HUES6 (cell line): ENCODE data around the gene LIN7C.
"Not testable (repeated sequence)": the region's sequence is repeated elsewhere in the genome, so short reads cannot be mapped to it uniquely, and the experiment has no call there.

Experiments
- H3K27ac ChIP-seq: 2 replicates; pipeline ENCODE4 v1.7.0; 2013; ENCODE audit warnings: low read depth, mild to moderate bottlenecking, low read length, inconsistent platforms
- H3K27me3 ChIP-seq: 2 replicates; pipeline ENCODE4 v1.6.1; 2013; ENCODE audit warnings: low read length; ENCODE audit not compliant: control insufficient read depth, insufficient read depth
- H3K36me3 ChIP-seq: 2 replicates; pipeline ENCODE4 v1.6.1; 2013; ENCODE audit warnings: low read length; ENCODE audit not compliant: control insufficient read depth, insufficient read depth
- H3K4me1 ChIP-seq: 2 replicates; pipeline ENCODE4 v1.6.1; 2013; ENCODE audit warnings: low read length; ENCODE audit not compliant: control insufficient read depth, insufficient read depth
- H3K4me3 ChIP-seq: 2 replicates; pipeline ENCODE4 v1.5.1; 2013; ENCODE audit warnings: low read depth, low read length
- H3K9ac ChIP-seq: one replicate; pipeline ENCODE4 v1.6.1; 2013; ENCODE audit warnings: mild to moderate bottlenecking, low read length
- H3K9me3 ChIP-seq: 2 replicates; pipeline ENCODE4 v1.6.1; 2013; ENCODE audit warnings: low read depth, low read length; ENCODE audit not compliant: control insufficient read depth, insufficient read depth

LIN7C gene

DNA sequence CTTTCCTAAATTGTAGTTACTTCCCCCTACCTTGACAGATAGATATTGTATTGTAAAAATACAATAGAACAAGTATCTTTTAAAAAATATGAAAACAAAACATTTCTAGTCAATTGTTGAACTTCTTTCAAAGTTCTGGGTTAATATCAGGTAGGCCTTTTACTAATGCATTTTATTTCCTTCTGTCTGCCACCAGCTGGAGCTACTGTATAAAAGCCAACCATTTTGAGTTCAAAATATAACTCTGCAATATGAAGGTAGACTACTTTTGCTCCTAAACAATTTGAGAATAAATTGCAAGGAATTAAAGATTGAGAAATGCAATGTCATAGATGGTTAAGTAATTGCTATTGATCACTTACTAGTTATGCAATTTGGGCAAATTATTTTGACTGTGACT is 22.1 kb upstream of the LIN7C start:
- no peak overlapping the region for H3K27ac ChIP-seq
- peaks cover 2% of the 10 kb centered on the region; the same call in 1 of the 2 replicates for H3K27me3 ChIP-seq
- H3K9me3 ChIP-seq, result no peaks in the 10 kb centered on the region
- H3K36me3 ChIP-seq, result no peaks in the 10 kb centered on the region
- no peak overlapping the region for H3K9ac ChIP-seq
- H3K4me3 ChIP-seq, result no peak overlapping the region
- no peaks in the 10 kb centered on the region for H3K4me1 ChIP-seq

GRCh38 chr11:27526535-27526934 is 20.0 kb upstream of the LIN7C start:
- Histone ChIP-seq H3K9me3 (no peaks in the 10 kb centered on the region), H3K4me3 (no peak overlapping the region), H3K4me1 (no peaks in the 10 kb centered on the region)

GRCh38 chr11:27525824-27526516 is 19.4 kb upstream of the LIN7C start:
- Histone ChIP-seq H3K4me1 (no peaks in the 10 kb centered on the region), H3K27me3 (no peaks in the 10 kb centered on the region), H3K9ac (no peak overlapping the region), H3K36me3 (no peaks in the 10 kb centered on the region), H3K4me3 (no peak overlapping the region), H3K9me3 (no peaks in the 10 kb centered on the region), H3K27ac (no peak overlapping the region)

More at GRCh38 chr11:27526535-27526934, 20.0 kb upstream of the LIN7C start:
- H3K9ac ChIP-seq, result no peak overlapping the region
- H3K27ac ChIP-seq, result no peak overlapping the region
- H3K36me3 ChIP-seq, result no peaks in the 10 kb centered on the region
- H3K27me3 ChIP-seq, result peaks cover under 1% of the 10 kb centered on the region; the same call in 1 of the 2 replicates

DNA sequence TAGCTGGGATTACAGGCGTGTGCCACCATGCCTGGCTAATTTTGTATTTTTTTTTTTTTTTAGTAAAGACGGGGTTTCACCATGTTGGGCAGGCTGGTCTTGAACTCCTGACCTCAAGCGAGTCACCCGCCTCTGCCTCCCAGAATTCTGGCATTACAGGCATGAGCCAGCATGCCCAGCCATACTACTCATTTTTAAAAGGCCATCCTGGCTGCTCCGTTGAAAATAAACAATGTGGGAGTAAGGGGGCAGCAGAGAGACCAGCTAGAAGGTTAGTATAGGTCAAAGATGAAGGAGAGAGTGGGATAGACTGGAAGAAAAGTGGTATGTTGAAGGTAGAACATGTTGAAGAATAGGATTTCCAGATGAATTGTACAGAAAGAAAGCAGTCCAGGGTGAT is 17.6 kb upstream of the LIN7C start:
- no peak overlapping the region for H3K27ac ChIP-seq
- no peaks in the 10 kb centered on the region for H3K9me3 ChIP-seq
- H3K9ac ChIP-seq, result no peak overlapping the region
- no peaks in the 10 kb centered on the region for H3K36me3 ChIP-seq
- no peaks in the 10 kb centered on the region for H3K4me1 ChIP-seq
- peaks cover 2% of the 10 kb centered on the region; the same call in 1 of the 2 replicates for H3K27me3 ChIP-seq
- H3K4me3 ChIP-seq, result no peak overlapping the region

GRCh38 chr11:27520226-27520625 is 13.7 kb upstream of the LIN7C start:
- no peak overlapping the region for H3K27ac ChIP-seq
- H3K9me3 ChIP-seq, result no peaks in the 10 kb centered on the region
- H3K4me1 ChIP-seq, result no peaks in the 10 kb centered on the region
- H3K36me3 ChIP-seq, result no peaks in the 10 kb centered on the region
- H3K4me3 ChIP-seq, result no peak overlapping the region
- H3K27me3 ChIP-seq, result peaks cover 12% of the 10 kb centered on the region
- no peak overlapping the region for H3K9ac ChIP-seq

DNA sequence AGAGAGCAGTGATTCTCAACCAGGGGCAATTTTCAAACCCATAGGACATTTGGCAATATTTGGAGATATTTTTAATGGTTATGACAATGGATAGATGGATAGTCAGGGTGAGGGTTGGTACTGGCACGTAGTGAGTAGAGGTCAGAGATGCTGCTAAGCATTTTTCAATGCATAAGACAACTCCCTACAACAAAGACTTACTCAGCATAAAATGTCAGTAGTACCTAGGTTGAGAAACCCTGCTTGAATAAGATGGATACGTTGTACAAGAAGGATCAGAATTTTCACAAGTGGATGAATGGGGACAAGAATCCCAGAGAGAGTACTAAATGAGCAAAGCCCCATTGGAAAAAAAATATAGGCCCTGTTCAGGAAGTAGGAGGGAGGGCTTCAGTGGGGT is 11.9 kb upstream of the LIN7C start:
- no peaks in the 10 kb centered on the region for H3K36me3 ChIP-seq
- H3K27me3 ChIP-seq, result peaks cover 12% of the 10 kb centered on the region
- no peak overlapping the region for H3K9ac ChIP-seq
- no peaks in the 10 kb centered on the region for H3K4me1 ChIP-seq
- no peak overlapping the region for H3K4me3 ChIP-seq
- no peak overlapping the region for H3K27ac ChIP-seq
- H3K9me3 ChIP-seq, result no peaks in the 10 kb centered on the region

DNA sequence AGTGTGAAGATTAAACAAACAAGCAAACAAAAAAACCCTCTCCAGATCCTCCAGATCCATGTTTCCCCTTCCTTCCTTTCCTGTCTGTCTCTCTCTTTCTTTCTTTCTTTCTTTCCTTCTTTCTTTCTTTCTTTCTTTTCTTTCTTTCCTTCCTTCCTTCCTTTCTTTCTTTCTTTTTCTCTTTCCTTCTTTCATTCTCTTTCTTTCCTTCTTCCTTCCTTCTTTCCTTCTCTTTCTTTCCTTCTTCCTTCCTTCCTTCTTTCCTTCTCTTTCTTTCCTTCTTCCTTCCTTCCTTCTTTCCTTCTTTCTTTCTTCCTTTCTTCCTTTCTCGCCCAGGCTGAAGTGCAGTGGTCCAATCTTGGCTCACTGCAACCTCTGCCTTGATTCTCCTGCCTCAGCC is 10.9 kb upstream of the LIN7C start:
- not testable (repeated sequence) for H3K4me1 ChIP-seq, H3K36me3 ChIP-seq, H3K27ac ChIP-seq, H3K9me3 ChIP-seq, H3K4me3 ChIP-seq, H3K9ac ChIP-seq
- H3K27me3 ChIP-seq, result peaks cover 12% of the 10 kb centered on the region

DNA sequence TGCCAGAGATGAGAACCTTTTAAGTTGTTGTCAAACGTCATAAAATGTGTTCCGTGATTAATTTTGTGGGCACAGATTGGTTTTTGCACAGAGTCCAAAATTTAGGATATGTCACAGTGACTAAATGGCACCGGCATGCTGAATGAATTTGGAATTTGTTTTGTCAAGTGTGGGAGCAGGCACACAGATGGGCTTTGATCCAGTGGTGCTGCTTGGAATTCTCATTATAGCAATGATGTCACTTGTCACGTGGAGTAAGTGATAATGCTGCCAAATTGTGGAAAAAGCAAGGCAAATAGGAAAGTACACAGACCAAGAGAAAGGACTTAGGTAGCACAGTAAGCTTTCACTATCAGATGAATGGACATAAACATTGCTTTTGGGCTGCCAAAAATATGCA is 8.0 kb upstream of the LIN7C start:
- Histone ChIP-seq H3K36me3 (no peaks in the 10 kb centered on the region), H3K27ac (no peak overlapping the region), H3K4me3 (no peak overlapping the region), H3K9ac (no peak overlapping the region), H3K9me3 (no peaks in the 10 kb centered on the region), H3K27me3 (peaks cover 12% of the 10 kb centered on the region), H3K4me1 (peaks cover 5% of the 10 kb centered on the region; the same call in 1 of the 2 replicates)

DNA sequence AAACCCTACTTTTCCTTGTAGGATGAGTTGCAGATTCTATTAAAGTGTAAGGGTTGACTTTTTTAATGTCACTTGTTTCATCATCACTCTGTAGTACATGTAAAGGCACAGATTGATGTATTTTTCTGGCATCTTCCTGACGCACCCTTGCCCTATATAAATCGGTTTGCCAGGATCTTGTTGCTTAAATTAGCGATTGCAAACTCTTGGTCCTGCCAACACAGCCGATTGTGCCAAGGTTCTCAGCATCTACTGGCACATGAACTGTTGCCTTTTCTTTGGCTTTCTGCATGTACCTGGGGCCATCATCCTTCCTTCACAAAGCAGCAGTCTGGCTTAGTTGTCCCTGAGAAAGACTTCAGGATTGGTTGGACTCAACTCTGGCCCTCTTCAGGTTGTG is 7.5 kb upstream of the LIN7C start:
- Histone ChIP-seq H3K9me3 (no peaks in the 10 kb centered on the region), H3K27me3 (peaks cover 10% of the 10 kb centered on the region), H3K36me3 (no peaks in the 10 kb centered on the region), H3K4me1 (peaks cover 5% of the 10 kb centered on the region; the same call in 1 of the 2 replicates), H3K9ac (no peak overlapping the region), H3K4me3 (no peak overlapping the region), H3K27ac (no peak overlapping the region)

GRCh38 chr11:27513389-27513788 is 6.8 kb upstream of the LIN7C start:
- no peak overlapping the region for H3K27ac ChIP-seq
- peaks cover 5% of the 10 kb centered on the region; the same call in 1 of the 2 replicates for H3K4me1 ChIP-seq
- no peaks in the 10 kb centered on the region for H3K36me3 ChIP-seq
- no peak overlapping the region for H3K4me3 ChIP-seq
- H3K9ac ChIP-seq, result no peak overlapping the region
- peaks cover 8% of the 10 kb centered on the region for H3K27me3 ChIP-seq
- H3K9me3 ChIP-seq, result no peaks in the 10 kb centered on the region

DNA sequence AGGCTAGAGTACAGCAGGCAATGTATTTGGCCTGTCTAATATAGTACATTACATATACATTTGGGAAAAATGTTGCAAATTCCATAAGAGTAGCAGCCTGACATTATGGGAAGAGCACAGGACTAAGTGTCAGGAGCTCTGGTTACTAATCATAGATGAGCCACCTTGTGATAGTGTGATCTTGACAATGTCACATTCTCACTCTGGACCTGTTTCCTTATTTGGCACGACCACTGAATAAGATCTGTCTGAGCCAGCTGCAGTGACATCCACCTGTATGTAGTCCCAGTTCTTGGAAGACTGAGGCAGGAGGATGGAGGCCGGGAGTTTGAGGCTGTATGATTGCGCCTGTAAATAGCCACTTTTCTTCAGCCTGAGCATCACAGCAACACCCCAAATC is 5.7 kb upstream of the LIN7C start:
- Histone ChIP-seq H3K4me3 (no peak overlapping the region), H3K9ac (no peak overlapping the region), H3K27me3 (no peaks in the 10 kb centered on the region), H3K36me3 (no peaks in the 10 kb centered on the region), H3K9me3 (no peaks in the 10 kb centered on the region), H3K4me1 (peaks cover 5% of the 10 kb centered on the region; the same call in 1 of the 2 replicates), H3K27ac (no peak overlapping the region)
